GM18499 (cell line): ENCODE measurements around the gene WRNIP1.

Source experiments
- ATAC-seq: cut with Tn5 transposase; IDR thresholded peaks from one replicate; pipeline ENCODE4 v1.9.1; 2021; ENCODE audit warnings: moderate number of reproducible peaks; ENCODE audit not compliant: insufficient read depth, unreplicated experiment

WRNIP1 gene

DNA sequence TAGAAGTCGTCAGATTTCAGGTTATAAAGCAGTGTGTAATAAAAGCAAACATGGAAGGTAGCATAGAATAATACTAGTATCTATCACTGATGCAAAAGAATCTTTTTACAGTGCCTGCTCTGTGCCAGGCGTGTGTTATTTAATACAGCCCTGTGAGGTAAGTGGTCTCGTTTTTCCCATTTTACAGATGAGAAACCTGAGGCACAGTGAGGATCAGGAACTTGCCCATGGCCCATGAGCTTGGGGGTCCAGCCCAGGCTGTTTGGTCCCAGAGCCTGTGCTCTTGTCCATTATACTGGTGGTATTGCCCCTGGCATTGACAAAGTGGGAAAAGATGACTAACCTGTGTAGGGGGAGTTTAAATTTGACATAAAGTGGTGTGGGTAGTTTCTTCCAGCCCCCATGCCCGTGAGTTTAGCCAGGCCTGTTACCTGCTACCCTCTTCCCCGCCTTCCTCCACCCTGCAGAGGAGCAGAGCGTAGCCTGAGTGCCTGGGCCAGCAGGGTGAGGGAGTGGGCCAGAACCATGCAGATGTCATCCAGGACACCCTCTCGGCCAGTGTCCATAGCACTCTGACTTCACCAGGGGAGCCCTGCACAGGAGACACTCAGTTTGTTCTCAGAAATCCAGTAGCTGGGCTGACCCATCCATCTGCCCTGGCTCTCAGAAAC, 16.6 kb downstream of the WRNIP1 start:
- no peak for ATAC-seq

- ATAC-seq: no peak
Measured at GRCh38 chr6:2782356-2782708, 17.1 kb downstream of the WRNIP1 start.

DNA sequence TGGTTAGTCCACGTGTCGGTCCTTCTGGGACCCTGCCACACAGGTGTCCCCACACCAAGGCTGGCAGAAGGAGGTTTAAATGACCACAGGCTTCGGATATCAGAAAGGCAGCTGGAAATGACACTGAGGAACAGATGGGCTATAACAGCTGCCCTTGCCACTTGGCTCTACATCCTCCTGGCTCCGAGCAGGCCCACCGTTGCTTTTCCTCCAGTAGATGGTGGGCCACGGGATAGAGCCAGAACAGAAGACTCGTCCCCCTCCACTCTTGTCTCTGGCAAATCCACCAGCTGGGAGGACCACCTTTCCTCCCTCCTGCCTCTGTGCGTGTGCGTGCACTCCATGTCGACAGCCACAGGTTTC, 17.6 kb downstream of the WRNIP1 start:
- no peak for ATAC-seq

DNA sequence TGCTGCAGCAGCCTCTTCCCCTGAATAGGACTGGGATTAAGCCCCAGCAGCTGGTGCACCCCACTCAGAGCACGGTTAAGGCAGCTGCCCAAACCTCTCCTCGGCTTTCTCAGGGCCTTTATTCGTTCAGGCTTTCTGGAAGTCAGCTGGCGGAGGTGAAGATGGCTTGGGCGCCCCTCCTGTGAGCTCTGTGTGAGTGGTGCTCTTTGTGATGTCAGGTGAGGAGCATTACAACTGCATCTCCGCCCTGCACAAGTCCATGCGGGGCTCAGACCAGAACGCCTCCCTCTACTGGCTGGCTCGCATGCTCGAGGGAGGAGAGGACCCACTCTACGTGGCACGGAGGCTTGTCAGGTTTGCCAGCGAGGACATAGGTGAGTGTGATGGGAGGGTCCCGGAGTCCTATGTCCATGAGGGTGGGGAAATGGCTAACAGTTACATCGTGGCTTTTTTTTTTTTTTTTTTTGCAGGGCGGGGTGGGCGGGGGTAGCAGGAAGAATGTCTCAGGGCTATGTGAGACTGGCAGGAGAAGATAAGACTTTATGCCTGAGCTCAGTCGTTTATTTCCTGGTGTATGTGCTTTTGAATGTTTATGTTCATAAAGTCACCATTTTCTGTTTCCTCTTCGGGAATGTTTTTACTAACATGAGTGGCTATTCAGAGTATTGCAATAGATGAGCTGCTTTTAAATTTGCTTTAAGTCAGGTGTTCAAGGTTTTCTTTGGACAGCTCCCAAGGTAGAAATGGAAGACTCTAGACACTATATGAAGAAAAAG, 18.2 kb downstream of the WRNIP1 start:
- ATAC-seq: no peak

DNA sequence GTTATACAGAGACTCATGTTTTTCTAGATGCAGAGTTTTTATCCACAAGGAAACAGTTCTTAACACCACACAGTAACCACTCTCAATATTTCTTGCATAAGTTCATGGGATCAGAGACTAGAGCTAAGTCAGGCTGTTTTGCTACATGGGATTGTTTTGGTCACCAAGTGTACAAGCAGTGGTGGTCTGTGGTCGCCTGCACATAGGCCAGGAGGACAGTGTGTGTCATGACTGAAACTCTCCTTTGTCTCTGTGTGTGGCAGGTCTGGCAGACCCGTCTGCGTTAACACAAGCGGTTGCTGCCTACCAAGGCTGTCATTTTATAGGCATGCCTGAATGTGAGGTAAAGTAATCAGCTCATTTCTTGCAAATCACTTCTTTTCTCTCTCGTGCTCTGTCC, 18.9 kb downstream of the WRNIP1 start:
- no peak for ATAC-seq

GRCh38 chr6:2784930-2785329, 19.7 kb downstream of the WRNIP1 start:
- no peak for ATAC-seq

DNA sequence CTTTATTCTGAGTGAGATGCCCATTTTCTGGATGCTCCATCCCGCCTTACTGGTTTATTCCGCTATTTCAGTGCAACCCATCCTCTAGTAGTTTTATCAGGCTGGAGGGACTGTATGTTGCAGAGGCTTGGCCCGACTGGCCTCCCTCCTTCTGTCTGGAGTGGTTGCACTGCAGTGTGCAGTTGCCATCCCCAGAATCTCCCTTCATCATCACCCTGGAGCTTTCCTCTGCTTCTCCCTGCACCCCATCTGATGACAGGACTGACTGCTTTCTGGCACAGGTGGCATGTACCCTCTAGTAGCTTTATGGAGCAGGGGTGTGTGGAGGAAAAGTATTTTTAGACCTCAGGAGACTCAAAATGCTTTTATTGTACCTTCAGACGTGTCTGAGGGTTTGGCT, 21.1 kb downstream of the WRNIP1 start:
- ATAC-seq: no peak

- ATAC-seq: no peak
Measured at GRCh38 chr6:2790588-2791449, 25.6 kb downstream of the WRNIP1 start.

GRCh38 chr6:2791450-2791974, 26.3 kb downstream of the WRNIP1 start:
- no peak for ATAC-seq

DNA sequence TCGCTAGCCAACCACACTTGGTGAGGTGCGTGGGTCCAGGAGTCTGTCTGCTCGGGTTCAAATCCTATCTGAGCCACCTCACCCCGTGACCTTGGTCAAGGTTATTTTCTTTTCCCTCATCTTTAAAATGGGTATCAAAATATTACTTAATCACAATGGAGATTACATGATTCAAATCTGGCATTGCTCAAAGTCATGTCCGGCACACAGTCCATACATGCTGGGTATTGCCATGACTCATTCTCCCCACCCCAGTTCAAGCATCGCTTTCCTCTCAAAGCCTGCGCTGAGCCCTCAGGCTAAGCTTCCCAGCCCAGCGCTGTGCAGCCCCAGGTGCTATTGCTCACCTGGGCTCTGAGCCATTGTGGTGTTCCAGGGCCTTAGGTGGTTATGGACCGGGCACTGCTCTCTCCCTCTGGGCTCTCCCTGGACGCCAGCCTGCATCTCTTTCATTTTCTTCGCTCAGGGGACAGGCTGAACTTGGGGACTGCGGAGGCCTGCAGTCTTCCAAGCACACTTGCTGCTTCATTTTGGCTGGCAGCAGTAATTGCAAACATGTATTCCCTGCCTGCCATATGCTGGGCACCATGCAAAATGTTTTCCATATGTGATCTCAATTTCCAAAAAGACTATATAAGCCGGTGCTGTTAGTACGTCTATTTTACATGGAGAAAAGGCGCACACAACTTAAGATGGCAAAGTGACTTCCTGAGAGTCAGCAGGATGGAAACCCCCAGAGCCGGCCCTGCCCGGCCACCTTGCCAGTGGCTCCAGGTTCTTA, 27.3 kb downstream of the WRNIP1 start:
- no peak for ATAC-seq

DNA sequence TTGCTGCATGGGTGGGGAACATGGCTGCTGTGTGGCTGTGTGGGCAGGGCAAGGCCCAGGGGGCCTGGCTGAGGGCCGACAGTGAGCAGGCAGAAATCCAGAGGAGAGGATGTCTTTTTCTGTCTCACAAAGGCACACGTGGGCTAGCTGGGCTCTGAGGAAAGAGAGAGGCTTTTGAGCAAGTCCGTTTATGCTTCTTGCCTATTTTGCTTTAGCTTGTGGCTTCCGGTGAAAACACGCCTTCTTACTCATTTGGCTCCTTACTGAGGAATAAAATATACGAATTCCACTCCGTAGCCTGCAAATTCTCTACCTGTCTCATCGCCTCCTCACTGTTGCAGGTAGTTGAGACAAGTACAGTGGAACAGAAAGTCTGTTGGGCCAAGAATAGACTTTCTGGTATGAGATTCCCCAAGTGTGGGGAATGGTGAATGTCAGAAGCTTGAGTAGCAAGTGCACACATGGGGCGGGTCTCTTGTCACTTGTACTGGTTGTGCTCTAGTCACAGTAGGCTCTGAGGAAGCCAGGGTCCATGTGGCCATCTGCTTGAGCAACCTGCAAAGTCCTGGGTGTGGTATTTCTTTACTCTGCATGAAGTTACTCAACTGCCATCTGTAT, 28.4 kb downstream of the WRNIP1 start:
- no peak for ATAC-seq

DNA sequence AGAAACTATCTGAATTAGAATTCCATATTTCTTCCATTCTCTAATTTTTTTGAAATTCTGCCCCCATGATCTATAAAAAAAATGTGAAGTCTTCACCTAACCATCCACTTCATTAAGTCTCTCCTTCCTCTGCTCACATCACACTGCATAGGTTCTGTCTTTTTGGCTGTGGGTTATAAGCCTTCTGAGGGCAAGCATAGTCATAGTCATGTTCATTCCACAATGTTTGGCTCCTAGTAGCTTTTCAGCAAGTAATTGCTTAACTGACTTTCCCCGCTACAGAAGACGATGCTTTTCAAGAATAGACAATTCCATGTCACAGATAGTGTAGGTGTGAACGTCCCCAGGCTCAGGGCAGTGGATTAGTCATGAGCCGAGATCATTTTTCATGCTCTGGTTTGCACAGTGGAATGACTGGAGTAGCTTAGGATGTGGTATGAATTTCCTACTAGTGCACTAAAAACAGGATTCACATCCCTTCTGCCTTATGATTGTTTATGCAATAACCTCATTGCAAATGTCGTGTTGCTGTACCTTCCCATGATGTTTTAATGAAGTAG, 29.1 kb downstream of the WRNIP1 start:
- no peak for ATAC-seq

DNA sequence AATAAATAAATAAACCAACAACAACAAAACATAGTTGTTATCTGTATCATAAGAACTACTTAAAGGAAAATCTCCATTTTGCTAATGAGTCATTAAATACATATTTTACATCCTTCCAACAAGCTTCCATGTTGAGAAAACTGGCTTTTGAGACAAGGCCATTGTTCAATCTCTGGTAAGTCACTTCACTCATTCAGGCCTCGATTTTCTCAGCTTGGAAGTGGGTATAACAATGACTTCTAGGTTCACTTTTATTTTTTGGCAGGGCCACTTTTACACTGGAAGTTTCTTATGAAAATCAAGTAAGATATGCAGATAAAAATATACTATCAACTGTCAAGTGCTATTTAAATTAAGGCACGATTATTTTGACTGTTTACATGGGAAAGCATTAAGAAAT, 30.0 kb downstream of the WRNIP1 start:
- ATAC-seq: no peak

DNA sequence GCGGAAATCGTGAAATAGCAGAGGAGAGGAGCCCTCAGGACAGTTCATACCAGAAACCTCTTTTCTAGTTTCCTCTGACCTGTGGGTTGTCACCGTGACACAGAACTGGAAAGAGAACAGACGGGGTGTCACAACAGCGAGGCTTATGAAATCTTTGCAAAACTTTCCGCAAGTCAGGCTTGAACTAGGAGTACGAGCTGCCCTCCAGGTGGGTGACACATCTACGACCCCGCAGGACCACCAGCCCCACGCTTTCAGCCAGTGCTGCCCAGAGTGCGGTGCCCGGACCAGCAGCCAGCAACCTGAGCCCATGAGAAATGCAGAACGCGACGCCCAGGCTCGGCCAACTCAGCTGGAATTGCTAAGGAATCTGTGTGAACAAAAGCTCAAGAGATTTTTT, 30.8 kb downstream of the WRNIP1 start:
- ATAC-seq: no peak

DNA sequence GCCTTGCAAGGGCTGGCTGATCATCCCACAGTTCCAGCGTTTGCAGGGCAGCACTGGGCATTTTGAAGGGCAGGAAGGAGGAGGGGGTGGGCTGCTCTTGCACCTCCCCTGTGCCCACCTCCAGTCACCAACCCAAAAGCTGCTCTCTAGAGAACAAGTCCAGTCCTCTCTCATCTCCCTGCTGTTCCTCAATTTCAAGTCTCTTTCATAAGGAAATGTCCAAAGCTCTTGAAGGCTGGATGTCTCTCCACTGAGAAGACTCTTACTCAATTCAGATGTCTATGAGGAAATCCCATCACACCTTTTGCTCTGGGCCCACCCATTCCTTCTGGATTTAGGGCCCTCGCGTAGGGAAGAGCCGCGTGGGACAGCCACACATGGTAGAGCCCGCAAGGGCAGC, 31.7 kb downstream of the WRNIP1 start:
- no peak for ATAC-seq

- ATAC-seq: no peak
Measured at GRCh38 chr6:2797564-2798031, 32.4 kb downstream of the WRNIP1 start.

DNA sequence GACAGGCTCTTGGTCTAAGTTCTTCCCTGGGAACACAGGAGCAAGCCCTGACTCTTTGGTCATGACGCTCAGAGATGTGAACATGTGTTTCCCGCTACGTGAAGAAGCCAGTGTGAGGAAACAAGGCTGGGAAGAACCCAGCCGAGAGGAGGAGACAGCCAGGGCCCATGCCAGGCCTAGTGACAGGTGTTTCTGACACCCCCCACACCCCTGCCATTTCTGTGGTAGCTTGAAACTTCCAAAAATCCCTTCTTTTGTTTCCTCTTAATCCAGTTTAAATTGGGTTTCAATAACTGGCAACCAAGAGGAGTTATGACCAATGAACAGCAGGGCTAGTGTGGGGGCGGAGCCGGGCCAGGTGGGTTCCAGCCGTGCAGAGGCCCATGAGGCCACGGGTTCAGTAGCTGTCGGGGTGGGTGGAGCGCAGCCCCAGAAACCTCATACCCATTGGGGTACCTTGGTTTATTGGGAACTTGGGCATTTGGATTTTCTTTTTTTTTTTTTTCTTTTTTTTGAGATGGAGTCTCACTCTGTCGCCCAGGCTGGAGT, 33.5 kb downstream of the WRNIP1 start:
- ATAC-seq: no peak

DNA sequence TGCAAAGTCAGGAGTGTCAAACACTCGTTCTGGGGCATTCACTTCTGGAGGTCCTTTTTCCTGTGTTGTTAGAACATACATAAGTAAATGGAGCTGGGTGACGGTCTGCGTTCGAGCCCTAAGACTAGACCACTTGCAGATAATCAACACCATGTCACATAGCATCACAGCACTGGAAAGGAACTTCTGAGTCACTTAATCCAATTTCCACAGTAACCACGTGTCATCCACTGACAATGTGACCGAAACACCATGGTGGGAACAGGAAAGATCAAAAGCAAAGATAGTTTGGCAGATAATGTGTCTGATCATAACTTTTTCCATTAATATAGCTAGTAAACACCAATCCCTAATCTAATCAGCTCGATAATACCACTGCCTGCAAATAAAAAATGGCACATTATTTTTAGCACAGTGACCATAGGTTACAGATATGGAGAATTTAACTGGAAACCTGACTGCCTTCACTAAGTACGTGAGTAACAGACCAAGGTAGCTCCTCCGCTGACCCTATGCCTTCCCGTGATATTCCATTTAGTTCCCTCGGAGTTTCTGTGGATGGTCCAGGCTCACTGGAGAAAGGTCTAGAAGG, 34.8 kb downstream of the WRNIP1 start:
- no peak for ATAC-seq
